HG03378 (cell line): ENCODE results near the gene HSPG2.
"Not testable (repeated sequence)": the region's sequence is repeated elsewhere in the genome, so short reads cannot be mapped to it uniquely, and the experiment has no call there.

Experiments used
- ATAC-seq: cut with Tn5 transposase; IDR thresholded peaks from one replicate; pipeline ENCODE4 v1.9.1; 2021; ENCODE audit warnings: mild to moderate bottlenecking, moderate library complexity; ENCODE audit not compliant: unreplicated experiment

Gene HSPG2

DNA sequence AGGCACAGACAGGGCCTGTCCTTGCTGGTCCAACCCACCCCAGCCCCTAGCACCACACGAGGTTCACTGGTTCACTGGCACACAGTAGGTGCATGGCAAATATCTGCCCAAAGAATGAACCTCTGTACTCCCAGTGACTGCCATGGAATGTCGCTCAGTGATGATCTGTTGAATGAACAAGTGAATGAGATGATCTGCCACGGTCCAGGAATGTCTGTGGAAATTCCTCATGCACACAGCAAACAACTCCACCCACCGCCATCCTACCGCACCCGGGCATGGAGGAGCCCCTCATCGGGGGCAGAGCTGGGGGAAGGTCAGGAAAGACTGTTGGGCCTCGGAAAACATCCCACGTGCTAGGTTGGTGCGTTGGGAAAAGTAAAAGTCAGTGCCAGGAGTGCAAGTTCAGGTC is 1.7 kb downstream of the HSPG2 start:
- no peak for ATAC-seq

DNA sequence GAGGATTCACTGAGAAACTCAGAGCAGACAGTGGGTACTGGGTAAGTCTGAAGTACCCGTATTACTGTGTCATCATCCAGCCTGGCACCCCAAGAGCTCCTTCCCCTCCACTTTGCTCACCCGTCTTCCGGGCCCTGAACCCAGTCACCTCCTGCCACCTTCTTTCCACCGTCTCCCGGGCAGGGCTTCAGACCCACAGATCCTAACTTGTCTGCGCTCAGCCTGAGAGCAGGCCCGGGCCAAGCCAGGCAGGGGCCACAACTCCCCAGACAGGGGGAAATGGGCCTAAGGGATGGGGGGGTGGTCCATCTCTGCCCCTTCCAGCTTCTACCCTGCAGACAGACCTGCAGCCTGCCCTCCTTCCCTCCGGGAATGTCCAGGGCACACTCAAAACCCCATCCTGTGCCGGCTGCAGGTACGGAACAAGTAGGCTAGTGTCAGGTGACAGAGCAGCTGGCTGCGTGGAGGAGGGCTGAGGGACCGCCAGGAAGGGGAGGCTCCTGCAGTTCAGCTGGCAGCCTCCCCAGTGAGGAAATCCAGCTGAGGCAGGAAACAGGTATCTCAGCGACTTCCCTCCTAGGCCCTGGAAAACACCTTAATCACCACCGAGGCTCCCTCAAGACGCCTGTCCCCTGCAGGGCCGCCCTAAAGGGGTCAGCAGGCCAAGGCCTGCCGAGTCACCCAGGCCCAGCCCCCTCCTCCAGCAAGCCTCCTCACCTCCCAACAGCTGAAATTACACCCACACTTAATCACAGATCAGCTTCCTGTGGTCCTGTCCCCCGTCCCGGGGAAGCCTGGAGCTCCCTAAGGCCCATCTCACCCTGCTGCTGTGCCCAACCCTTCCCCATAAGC is 3.5 kb downstream of the HSPG2 start:
- no peak for ATAC-seq

DNA sequence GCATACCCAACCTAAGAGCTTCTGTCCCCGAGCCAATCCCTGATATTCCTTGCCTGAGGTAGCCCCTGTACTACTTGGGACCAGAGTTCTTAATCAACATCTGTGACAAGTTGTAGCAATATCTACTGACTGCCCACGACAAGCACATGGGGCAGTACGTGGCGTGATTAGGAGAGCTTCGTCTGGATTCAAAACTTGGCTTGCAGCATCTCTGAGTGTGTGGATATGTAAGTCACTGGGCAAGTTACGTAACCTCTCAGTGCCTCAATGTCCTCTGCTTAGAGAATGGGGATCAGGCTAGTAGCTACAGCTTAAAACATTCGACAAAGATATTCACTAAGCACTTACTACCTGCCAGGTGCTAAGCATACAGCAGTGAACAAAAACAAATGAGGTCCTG is 5.0 kb downstream of the HSPG2 start:
- no peak for ATAC-seq

DNA sequence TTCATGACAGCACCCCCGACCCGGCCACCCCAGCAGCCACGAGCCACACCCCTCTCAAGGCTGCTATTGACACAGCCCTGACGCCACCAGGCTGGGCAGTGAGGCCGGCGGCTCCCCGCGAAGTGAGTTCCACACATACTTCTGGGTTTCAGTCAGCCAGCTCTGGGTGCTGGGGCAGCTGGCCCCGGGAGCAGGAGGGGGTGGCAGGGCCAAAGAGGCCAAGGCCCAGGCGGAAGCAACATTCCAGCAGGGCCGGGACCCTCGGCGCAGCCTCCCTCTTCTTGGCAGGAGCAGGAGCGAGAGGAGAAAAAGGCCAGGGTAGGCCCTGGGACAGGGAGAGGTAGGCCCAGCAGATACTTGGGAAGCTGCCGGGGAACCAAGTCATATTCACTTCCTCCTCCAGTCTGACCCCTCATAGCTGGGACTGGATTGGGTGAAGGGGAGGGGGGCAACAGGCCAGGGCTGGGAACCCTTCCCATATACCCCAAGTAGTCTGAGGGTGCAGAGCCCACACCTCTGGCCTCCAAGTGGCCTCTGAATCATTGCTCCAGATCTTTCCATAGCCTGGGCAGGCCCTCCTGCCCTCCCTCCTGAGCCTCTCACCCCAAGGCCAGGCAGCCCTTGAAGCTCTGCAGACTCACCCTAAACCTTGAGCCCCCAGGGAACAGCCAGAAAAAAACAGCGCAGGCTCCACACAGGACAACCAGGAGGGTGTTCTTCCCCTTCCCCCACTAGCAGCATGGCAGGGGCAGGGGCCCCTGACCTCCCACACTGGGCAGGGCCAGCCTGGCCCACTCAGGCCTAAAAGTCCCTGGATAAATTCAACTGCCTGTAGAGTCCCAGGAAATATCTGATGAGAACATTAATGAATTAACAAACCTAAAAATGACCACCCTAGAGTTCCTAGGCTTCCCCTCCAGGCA is 5.7 kb downstream of the HSPG2 start:
- no peak for ATAC-seq

DNA sequence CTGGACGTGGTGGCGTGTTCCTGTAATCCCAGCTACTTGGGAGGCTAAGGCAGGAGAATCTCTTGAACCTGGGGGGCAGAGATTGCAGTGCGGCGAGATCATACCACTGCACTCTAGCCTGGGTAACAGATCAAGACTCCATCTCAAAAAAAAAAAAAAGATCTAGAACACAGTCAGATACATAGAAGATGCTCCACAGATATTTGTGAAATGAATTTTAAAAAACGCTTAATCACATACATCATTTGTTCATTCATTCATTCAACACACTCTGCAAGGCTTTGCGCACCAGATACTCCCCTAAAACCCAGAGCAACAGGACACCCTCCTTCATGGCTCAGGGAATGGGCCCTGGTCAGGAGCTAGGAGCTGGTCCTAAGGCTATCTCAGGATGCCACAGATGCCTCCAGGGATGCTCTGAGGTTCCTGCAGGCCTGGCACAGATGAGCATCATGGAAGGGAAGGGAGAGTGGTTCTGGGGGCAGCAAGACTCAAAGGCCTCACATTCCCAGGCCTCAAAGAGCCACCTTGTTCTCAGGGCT is 6.4 kb downstream of the HSPG2 start:
- ATAC-seq = no peak

DNA sequence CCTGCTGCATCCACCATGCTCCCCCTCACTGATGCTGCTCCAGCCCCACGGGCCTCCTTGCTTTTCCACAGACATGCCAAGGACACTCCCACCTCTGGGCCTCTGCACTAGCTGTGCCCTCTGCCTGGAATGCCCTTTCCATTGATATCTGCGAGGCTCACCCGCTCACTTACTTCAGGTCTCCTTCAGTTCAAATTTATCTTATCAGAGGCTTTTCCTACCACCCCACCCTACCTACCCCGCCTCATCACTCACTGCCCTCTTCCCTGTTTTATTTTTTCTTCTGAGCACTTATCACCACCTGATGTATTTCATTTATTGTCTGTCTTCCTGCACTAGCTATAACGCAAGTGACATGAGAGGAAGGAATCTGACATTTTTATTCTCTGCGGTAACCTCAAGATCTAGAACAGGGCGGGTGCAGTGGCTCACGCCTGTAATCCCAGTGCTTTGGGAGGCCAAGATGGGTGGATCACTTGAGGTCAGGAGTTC is 7.0 kb downstream of the HSPG2 start:
- ATAC-seq = no peak

DNA sequence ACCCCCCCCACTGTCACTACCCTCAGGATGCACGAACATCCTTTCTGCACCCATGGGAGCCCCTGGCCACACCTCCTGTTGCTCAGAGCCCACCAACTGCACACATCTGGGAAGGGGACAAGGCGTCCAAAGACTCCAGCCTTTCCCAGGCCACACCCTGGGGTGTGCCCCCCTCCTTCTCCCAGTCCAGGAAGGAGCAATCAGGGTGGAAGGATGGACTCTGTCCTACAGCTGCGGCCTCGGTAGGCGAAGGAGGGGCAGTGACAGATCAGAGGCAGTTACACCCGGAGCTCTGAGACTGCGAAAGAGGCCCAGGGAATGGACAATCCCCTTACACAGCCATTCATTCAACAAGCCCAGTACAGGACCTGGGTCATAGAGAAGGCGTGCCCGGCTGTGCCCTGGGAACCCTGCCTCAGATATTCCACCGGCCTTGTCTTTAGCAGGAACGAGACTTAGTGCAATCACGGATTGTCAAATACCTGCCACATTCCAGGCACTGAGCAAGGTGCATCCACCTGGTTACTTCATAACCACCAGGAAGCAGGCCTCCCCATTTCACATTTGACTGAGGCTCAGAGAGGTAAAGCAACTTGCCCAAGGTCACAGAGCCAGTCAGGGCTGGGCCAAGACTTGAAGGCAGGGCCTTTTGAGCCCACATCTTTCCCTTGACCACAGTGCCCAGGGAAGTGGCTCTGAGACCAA is 9.4 kb downstream of the HSPG2 start:
- ATAC-seq = no peak

DNA sequence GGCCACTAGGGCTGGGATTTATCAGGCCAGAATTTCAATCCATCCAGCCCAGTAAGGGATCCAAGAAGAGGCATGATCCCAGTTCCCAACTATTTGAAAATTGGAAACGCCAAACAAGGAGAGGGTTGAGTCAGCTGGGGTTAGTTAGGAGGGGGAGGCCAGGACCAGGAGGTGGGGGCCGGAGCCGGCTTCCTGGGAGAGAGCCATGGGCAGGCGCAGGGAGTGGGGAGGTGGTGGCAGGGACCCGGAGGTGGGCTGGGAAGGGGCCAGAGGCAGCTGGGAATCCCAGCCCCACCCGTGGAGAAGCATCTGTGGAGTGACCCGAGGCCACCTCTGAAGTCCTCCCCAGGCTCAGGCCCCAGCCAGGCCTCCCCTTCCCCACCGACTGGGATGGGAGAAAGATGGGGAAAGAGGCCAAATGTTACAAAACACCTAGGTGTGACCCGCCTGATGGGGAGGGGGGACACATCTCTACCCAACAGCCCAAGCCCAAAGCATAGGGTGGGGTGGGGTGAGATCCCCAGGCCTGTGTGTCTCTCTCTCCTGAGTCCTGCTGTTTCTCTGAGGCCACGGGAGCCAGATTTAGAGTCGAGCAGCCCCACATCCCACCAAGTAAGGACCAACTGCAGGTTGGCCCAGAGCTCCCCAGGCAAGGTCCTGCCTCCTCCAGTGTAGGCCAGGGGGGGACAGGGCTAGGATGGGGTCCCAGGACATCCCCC is 10.1 kb downstream of the HSPG2 start:
- ATAC-seq = no peak

DNA sequence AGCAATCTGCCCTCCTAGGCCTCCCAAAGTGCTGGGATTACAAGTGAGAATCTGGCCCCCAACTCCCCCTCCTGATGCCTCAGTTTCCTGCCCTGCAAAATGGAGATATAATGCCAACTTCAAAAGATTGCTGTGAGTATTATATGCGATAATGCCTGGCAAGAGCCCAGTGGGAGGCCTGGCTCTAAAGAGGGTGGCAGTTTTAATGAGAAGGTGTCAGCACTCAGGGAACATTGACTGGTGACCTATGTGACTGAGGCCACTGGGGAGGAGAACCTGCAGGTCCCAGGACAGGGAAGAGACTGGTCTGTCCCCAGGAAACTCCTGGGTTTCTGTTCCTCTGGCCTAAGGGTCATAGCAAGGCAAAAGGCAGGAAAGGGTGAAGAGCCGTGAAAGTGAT is 11.0 kb downstream of the HSPG2 start:
- ATAC-seq = no peak

DNA sequence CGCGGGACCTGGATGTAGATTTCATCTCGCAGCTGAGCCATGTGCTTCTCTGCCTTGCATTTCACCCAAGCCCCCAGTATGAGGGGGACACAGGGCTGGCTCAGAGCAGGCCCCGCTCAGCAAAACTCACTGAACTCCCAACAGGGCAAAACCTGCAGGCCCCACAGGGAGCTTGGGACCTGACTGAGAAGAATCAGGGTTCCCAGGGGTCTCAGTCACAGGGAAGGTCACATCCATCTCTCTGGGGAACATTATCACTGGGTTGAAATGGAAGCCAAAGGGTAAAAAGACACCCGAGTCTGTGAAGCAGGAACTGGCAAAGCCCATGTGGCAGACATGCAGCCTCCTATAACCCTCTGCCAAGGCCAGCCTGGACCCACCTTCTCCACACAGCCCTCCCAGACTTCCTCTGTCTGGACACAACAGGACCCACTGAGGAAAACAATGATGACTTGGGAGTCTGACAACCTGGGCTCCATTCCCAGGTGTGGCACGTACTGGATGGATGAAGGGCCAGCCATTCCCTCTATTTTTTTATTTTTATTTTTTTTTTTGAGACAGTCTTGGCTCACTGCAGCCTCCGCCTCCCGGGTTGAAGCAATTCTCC is 11.7 kb downstream of the HSPG2 start:
- ATAC-seq = no peak

DNA sequence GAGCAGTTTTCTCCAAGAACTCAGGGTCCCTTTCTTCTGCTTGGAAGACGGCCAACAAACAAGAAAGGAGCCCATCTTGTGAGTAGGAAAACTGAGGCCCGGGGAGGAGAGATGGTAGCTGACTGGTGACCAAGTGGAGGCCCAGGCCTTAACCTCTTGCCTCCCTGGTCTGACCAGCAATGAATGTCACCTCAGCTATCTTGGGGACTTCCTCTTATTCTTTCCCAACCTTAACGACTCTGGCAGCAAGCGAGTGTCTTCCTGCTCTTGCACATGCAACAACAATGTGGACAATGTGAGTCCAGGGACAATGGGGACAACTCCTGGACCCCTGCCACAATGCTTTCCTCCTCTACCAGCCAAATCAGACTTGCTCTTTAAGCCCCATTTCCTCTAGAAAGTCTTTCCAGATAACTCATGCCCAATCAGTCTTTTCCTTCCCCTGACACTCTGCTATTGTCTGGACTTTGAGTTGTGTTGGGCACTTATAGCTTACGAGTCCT is 12.6 kb downstream of the HSPG2 start:
- ATAC-seq = no peak

DNA sequence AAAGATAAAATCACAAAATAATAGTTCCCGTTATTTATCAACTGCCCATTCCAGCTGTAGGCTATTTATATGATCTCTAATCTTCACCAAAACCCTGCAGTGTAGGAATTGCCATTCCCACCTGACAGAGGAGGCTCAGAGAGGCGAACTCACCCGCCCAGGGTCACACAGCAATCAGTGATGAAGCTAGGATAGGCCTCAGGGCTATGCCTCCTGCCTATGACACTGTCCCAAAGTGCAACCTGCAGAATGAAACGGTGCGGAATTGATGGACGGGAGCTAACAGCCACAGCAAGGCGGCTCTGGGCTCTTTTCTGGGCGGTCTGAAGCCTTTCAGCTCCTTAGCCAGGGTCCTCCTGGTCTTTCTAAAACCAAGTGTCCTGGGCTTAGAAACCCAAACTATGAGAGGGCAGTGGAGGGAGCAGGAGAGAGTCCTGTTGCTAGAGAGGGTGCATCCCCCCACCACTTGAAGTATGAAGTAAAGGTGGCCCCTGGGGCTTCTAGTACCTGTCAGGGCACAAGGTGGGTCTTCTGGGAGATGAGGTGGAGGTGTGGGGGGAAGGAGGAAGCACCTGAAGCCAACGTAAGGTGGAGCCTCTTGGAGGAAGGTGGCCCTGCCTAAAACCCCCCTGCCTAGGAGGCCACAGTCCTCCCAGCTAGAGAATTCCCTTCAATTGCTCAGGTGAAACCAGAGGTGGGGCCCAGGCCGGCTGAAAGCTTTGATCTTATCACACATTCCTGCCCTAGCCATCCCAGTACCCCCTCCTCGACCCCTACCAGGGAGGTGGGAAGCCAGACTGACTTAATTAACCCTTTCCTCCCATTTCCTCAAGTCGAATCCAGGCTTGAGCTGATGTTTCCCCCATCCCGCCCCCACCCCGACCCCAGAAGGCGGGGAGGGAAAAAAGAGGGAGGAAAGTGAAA is 14.8 kb downstream of the HSPG2 start:
- ATAC-seq = no peak

DNA sequence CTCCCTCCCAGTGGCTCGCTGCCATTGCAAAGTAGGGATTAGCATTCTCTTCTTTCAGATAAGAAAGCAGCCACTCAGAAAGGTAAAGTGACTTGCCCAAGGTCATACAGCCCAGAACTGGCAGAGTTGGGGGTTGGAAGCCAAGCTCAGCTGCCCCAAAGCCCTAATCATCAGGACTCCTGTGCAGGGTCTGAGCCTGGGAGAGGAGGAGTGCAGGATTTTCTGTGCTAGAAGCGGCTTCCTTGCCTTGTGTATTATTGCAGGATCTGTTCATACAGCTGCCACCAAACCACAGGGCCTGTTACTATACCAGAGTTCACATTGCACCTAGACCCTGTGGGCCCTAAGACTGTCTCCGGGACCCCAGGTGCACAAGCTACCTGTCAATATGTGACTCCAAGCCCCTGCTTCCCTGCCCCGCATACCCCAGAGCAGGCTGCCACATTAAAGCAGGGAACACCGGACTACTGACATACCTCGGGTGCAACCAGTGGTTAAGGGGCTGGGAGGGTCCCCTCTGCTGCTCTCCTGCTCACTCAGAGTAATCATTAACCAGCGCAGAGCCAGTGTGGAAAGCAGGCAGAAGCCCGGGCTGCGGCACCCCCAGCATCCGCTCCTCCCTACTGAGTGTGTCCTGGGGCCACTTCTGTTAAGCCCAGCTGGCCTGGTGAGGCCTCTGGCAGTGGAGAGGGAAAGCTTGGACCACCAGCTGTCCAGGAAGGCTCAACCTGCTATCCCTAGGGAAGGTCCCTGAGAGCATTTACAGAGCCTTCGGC is 15.8 kb downstream of the HSPG2 start:
- ATAC-seq = no peak

DNA sequence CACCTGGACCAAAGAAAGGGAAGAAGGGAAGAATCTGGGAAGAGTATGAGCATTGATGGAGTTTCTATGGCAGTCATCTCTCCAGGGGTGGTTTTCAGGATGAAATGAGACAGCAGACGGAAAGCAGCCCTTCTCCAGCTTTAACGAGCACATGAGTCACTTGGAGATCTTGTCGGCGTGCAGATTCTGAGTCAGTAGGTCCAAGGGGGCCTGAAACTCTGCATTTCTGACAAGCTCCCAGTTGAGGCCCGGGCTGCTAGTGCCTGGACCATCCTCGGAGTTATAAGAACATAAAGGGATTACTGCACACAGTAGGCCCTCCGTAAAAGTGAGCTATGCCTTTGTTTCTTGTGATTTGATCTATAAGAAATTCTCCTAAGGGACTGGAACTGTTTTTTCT is 17.6 kb downstream of the HSPG2 start:
- no peak for ATAC-seq

DNA sequence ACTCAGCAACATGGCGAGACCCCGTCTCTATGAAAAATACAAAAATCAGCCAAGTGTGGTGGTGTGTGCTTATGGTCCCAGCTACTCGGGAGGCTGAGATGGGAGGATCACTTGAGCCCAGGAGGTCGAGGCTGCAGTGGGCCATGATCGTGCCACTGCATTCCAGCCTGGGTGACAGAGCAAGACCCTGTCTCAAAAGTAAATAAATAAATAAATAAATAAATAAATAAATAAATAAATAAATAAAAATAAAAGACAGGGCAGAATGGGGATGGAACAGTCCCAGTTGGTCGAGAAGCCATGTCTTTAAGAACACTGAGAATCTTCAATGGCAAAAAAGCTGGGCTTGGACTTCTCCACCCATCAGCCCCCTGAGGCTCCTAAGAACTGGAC is 19.9 kb downstream of the HSPG2 start:
- not testable (repeated sequence) for ATAC-seq

DNA sequence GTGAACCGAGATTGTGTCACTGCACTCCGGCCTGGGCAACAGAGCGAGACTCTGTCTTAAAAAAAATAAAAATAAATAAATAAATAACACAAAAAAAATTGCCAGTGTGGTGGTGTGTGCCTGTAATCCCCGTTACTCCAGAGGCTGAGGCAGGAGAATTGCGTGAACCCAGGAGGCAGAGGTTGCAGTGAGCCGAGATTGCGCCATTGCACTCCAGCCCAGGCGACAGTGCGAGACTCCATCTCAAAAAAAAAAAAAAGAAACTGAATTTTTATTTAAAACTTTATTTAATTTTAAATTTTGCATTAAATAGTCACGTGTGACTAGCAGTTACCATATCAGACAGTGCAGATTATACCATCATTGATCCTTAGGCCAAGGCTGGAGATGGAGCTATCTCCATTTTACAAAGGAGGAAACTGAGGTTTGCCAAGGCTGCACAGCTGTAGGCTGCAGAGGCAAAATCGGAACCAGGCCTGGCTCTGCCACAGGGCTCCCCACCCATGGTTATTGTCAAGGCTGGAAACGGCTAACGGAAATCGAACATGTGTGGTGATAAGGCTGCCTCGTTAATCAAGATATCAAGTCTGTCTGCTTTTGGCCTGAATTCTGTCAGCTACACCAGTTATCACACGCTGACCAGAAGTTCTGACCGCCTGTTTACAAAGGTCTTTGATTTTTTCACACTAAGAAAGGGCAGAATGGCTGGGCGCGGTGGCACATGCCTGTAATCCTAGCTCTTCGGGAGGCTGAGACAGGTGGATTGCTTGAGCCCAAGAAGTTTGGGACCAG is 20.5 kb downstream of the HSPG2 start:
- ATAC-seq = no peak
